K562 (cell line): ENCODE data around the gene ADD2.

ENCODE experiments used
- EP300 ChIP-seq: IDR thresholded peaks from 2 replicates; pipeline ENCODE4 v1.6.1; 2012; ENCODE audit warnings: low read length, improper control_type of control experiment
- ESRRA ChIP-seq: fragments of 450-650 bp; IDR thresholded peaks from 2 replicates; pipeline ENCODE4 v1.6.1; 2014; ENCODE audit warnings: low read depth, mild to moderate bottlenecking, moderate library complexity, borderline replicate concordance
- FOXK1 ChIP-seq: sonication (generic); formaldehyde crosslinking; IDR thresholded peaks from 2 replicates; pipeline ENCODE4 v1.8.0; 2022; ENCODE audit warnings: missing genetic modification reagents, mild to moderate bottlenecking, borderline replicate concordance
- MYBL2 ChIP-seq, 2 experiments: fragments of 450-650 bp in 1 of 2; sonication (generic) in 1 of 2; formaldehyde crosslinking in 1 of 2; IDR thresholded peaks; 2 replicates each; pipeline versions ENCODE4 v1.6.1 to v1.8.1; 2017 to 2022; ENCODE audit warnings: borderline replicate concordance in 1 of 2, inconsistent platforms in 1 of 2, low read depth in 1 of 2, mild to moderate bottlenecking in 1 of 2, missing genetic modification reagents in 1 of 2, moderate library complexity in 1 of 2
- POU5F1 ChIP-seq: fragments of 150-350 bp; IDR thresholded peaks from 2 replicates; pipeline ENCODE4 v1.6.1; 2014; ENCODE audit warnings: borderline replicate concordance, low read length, low read depth, mild to moderate bottlenecking; ENCODE audit not compliant: partially characterized antibody
- SAFB2 ChIP-seq: fragments of 200-400 bp; formaldehyde crosslinking; IDR thresholded peaks from 2 replicates; pipeline ENCODE4 v1.6.1; 2018; ENCODE audit warnings: borderline replicate concordance, low read length, low read depth, moderate library complexity; ENCODE audit not compliant: severe bottlenecking
- SMARCC2 ChIP-seq: fragments of 450-650 bp; IDR thresholded peaks from 2 replicates; pipeline ENCODE4 v1.6.1; 2017; ENCODE audit warnings: antibody characterized with exemption, moderate library complexity, mild to moderate bottlenecking, low read depth
- SOX6 ChIP-seq: fragments of 450-650 bp; IDR thresholded peaks from 2 replicates; pipeline ENCODE4 v1.6.1; 2014; ENCODE audit warnings: mild to moderate bottlenecking
- SP1 ChIP-seq: sonication (generic); formaldehyde crosslinking; IDR thresholded peaks from 2 replicates; pipeline ENCODE4 v1.8.1; 2022; ENCODE audit warnings: mild to moderate bottlenecking, missing genetic modification reagents
- TARDBP ChIP-seq: fragments of 450-650 bp; IDR thresholded peaks from 2 replicates; pipeline ENCODE4 v1.6.1; 2016
- USF1 ChIP-seq: sonication (generic); formaldehyde crosslinking; IDR thresholded peaks from 2 replicates; pipeline ENCODE4 v1.9.0; 2022; ENCODE audit warnings: mild to moderate bottlenecking, missing genetic modification reagents
- TF ChIP-seq, protein P1 (sequence below), 3 experiments: IDR thresholded peaks in 2 of 3; conservative IDR thresholded peaks in 1 of 3; 2 replicates each; pipeline ENCODE4 v1.5.1; 2011 to 2012; ENCODE audit warnings: low read length in 3 of 3, mild to moderate bottlenecking in 3 of 3, control low read depth in 2 of 3, improper control_type of control experiment in 1 of 3, inconsistent platforms in 1 of 3, low read depth in 1 of 3, mixed read lengths in 1 of 3, moderate library complexity in 1 of 3; ENCODE audit not compliant: insufficient read depth in 2 of 3

- TF ChIP-seq USF1 (CRISPR knock-in tag), result no peak
- TF ChIP-seq SAFB2, result no peak
- no peak for TF ChIP-seq SOX6
- TF ChIP-seq FOXK1 (CRISPR knock-in tag), result no peak
- TF ChIP-seq MYBL2 (IDR thresholded peaks at IDR 0.05; ENCODE audit: low read depth), result no peak
- no peak for TF ChIP-seq MYBL2 (CRISPR knock-in tag; IDR thresholded peaks at IDR 0.05; ENCODE audit: borderline replicate concordance)
- no peak for TF ChIP-seq SP1 (CRISPR knock-in tag)
- no peak for TF ChIP-seq EP300
- no peak for TF ChIP-seq ESRRA
- TF ChIP-seq, protein P1, sequence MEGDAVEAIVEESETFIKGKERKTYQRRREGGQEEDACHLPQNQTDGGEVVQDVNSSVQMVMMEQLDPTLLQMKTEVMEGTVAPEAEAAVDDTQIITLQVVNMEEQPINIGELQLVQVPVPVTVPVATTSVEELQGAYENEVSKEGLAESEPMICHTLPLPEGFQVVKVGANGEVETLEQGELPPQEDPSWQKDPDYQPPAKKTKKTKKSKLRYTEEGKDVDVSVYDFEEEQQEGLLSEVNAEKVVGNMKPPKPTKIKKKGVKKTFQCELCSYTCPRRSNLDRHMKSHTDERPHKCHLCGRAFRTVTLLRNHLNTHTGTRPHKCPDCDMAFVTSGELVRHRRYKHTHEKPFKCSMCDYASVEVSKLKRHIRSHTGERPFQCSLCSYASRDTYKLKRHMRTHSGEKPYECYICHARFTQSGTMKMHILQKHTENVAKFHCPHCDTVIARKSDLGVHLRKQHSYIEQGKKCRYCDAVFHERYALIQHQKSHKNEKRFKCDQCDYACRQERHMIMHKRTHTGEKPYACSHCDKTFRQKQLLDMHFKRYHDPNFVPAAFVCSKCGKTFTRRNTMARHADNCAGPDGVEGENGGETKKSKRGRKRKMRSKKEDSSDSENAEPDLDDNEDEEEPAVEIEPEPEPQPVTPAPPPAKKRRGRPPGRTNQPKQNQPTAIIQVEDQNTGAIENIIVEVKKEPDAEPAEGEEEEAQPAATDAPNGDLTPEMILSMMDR (IDR thresholded peaks at IDR 0.05 in 2 of 3, conservative IDR thresholded peaks at IDR 0.05 in 1 of 3; ENCODE audit: insufficient read depth in 2 of 3, low read depth in 1 of 3, low read length in 3 of 3), result peak; percentile 29 to 37 (median 33); a peak in 3 of 6 replicates
- no peak for TF ChIP-seq TARDBP
- TF ChIP-seq POU5F1, result no peak
- no peak for TF ChIP-seq SMARCC2
Observed at GRCh38 chr2:70748002-70748784, 19.8 kb downstream of the ADD2 start.
